GM18517 (cell line): ENCODE results near the gene SGO2.
"Not testable (repeated sequence)": the region's sequence is repeated elsewhere in the genome, so short reads cannot be mapped to it uniquely, and the experiment has no call there.

ENCODE experiments used
- ATAC-seq: cut with Tn5 transposase; IDR thresholded peaks from one replicate; pipeline ENCODE4 v1.9.1; 2021; ENCODE audit warnings: mild to moderate bottlenecking, moderate library complexity; ENCODE audit not compliant: unreplicated experiment

SGO2 gene

DNA sequence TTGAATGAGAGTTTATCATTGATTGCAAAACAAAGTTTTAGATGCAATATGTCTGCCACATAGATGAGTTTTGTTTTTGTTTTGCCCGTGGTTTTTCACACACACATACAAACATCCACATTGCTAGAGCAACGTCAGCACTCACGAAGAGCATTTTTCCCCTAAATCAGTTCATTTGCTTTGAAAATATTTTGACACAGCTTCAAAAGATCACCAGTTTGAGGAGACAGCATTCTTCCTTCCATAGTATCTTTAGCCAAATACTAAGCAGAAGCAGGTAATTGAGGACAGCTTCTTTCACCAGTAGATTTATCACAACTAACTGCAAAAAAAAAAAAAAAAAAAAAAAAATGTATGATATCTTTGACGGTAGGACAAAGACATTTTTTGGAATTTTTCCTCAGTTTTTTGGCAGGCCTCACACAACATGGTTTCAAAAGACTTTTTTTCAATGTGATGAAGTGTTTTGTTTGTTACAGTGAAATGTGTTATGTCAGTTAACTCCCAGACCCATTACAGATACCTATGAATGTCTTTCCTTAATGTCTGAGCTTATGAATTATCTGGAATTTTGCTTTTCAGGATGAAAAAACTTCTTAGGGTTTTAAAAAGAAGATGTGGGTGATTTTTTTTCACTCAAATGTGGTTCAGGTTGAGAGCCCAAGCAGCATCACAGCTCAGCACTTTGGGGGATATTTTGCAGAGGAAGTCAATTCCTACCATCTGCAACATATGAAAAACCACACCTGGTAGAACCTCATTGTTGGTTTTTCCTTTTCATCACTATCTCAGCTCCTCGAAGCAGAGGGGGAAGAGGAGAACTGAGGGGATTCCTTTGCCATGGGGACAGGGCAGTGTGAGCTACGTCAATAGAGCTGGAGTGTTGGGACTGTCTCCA, 91.4 kb downstream of the SGO2 start:
- ATAC-seq: no peak

DNA sequence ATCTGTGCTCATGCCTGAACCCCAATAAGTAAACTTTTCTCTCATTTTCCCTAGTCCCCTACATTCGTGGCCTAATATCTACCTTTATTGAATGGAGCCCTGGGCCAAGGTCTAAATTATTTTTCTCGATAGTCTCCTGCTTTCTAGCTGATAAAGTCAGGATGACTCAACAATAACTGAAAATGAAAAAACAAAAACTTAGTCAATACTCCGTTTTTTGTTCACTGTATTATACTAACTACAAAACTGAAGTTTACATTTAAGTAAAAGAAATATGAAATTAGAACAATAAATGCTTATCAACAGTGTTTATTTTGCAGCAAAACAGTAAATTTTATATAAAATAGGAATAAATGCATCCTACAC, 92.0 kb downstream of the SGO2 start:
- ATAC-seq: no peak

DNA sequence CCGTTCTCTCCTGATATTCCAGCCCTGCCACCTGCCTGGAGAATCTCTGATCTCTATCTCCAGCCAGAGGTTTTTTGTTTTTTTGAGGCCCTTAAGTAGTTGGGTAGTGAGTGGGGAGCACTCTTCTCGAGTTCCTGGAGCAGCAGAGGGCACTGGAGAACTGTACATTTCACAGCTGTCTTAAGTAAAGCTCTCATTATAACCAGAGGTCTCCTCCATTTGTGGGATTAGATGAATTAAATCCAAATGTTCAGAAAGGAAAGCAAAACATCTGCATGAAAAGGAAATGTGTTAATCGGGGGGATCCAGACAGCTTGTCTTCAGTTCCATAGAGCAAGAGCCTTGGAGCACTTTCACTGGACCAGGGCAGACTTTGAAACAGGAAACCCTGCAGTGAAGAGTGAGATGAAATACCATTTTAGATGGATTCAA, 92.6 kb downstream of the SGO2 start:
- ATAC-seq: no peak

DNA sequence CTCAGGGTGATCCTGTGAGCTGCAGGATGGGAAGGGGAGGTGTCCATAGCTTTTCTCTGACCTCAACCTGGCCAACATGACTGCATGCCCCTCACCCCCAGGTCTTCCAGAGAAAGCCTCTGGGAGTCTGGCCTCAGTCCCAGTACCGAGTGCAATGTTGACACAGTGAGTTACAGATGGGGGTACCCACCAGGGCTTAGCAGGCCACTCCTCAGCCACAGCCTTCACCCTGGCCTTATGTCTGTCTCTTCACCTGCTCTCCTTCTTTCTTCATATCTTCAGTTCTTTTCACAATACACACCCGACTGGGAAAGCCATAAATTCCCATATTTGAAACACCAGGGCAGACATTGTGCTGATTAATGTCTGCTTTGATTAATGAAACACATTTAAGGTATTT, 93.3 kb downstream of the SGO2 start:
- ATAC-seq: no peak

DNA sequence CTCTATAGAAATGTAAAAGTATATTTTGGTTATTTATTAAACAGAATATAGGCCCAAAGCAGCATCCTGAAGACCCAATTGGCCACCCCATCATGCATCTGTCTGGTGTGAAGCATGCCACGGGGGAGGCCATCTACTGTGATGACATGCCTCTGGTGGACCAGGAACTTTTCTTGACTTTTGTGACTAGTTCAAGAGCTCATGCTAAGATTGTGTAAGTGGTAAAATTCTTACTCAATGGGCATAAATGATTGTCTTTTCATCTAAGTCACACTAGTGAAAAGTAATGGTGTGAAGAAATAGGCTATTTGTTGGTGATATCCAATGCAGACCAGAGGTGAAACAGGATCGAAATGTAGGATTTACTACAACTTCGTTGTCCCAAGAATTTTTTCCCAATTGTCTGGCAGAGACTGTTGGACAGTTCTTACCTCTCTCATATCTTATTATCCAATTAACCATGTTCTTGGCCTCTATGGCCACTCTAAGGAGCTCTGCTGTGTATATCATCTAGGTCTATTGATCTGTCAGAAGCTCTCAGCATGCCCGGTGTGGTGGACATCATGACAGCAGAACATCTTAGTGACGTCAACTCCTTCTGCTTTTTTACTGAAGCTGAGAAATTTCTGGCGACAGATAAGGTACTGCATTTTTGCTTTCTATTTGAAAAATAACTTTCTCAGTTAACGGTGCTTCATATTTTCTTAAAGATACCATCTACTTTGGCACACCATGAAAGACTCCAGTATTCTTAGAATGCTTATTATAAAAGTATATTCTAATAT, 94.8 kb downstream of the SGO2 start:
- no peak for ATAC-seq

DNA sequence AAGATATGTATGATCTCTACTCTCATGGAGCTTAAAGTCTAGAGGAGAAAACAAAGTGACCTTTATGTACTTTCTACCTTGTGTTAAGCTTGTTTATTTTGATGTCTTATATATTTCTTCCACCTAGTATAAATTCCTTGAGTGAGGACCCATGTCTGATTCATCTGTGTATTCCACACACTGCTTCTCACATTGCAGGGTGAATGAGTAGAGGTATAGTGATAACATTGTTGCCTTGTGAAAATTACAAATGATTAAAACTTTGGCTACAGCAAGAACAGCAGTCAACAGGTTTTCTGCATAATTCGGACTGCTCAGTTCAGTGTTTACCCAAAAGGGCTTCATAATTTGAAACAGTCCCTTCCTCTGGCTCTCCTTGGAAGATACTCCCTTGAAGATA, 96.1 kb downstream of the SGO2 start:
- ATAC-seq: no peak

DNA sequence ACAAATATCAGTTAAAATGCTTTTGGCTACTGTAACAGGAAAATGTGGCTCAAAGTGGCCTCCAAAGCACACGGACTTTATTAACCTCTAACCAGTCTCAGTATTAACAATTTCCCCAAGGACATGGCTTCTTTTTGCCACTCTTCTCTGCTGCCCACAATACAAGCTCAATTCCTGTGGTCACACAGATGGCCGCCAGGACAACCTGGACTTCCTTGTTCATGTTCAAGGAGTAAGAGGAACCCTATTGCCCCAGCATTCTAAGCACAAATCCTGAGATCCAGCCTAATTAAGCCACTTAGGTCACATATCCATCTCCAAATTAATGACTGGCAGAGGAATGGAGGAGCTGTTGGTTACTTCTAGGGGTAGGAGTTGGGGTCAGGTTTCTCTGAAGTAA, 98.0 kb downstream of the SGO2 start:
- ATAC-seq: no peak

DNA sequence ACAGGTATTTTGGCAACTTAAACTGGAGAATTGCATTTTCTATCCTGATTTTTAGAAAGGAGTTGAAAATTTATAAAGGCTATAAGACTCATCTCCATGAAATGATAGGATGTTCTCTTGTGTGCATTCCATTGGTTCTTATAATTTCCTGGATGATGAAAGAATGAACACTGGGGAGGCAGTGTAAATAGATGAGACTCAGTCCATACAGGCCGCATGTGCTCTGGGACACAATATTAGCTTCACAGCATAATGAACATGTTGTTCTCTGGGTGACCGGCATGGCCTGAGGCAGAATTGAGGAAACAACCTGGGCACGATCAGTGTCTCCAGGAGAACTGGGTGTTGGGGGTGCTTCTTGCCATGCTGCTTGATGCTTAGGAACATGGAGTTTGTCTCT, 98.7 kb downstream of the SGO2 start:
- ATAC-seq: no peak

DNA sequence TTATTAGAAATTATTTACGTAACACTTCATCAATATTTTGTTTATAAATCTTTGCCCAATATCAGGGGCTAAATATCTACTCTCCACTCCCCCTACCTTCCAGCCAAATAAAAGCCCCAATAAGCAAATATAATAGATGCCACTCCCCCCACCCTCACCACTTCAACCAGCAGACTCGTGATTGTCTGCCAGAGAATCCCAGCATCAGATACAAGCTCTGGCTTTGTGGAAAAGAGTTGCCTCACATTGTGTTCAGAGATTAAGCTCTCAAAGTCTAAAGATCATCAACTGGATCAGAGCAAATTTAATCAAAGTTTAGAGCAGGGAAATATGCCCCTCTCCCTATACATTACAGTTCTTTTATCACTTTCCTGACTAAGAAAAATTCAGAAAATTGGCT, 99.3 kb downstream of the SGO2 start:
- no peak for ATAC-seq

DNA sequence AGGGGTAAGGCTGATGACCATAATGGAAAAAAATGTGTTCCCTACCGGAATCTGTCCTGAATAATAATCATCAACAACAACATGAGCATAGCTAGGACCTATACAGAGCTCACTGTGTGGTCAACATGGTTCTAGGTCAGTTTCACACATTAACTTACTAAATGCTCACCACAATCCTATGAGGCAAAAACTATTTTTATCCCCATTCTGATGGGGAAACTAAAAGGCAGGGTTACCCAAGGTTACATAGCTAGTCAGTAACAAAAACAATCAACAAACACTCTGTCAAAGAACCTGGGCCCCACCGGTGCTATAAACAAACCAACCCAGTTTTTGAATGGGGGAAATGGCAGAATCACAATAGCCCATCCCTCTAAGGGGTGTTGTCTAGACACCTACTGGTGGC, 100.0 kb downstream of the SGO2 start:
- ATAC-seq: no peak

DNA sequence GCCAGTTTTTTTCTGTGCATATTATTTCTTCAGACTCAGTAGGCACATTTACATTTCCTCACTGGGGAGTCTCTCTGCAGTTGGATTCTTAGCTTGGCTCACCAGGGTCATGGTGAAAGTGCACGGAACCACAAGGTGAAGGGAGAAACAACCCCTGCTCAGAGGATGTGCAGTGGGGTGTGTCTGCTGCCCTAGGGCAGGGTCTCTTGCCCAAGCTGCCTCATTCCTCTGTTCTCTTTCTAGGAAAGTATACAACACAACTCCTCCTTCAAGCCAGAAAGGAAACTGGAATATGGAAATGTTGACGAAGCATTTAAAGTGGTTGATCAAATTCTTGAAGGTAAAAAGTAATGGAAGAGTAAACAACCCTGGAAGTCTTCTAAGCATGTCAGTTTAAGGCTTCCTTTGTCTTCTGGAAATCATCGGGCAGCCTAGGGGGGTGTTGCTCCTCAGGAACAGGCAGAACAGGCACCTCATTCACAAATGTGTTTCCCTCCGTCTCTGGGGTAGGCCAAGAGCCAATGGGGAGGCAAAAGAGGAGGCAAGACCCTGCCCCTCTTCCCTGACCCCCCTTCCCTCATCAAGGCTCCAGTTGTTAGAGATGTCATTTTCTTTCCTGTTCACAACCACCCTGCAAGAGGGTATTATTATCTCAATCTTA, 101.2 kb downstream of the SGO2 start:
- no peak for ATAC-seq

DNA sequence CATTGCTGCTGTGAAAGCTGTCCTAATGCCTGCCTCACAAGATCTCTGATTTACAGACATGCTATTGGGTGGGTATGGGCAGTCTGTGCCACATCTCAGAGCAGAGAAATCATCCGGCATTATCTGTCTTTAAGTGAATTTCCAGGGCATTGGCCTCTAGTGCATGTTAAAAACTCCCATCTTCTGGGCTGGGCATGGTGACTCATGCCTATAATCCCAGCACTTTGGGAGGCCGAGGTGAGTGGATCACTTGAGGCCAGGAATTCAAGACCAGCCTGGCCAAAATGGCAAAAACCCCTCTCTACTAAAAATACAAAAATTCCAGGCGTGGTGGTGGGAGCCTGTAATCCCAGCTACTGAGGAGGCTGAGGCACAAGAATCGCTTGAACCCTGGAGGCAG, 102.5 kb downstream of the SGO2 start:
- not testable (repeated sequence) for ATAC-seq

DNA sequence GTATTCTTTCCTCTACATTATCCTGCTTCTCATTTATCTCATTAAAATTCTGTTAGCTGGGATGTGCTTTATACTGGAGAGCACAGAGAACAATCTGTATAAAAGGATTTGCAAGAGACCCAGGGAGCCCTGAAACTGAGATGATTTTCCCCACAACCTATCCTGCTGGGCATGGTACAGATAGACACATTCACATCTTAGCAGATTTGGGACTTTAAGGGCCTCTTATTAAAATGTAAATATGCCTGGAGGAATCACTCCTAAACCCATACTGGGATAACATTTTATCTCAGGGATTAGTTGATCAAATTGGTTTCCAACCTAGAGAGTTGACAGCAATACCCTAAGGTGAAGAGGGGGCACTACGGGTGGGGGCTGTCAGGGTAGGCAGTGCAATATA, 105.3 kb downstream of the SGO2 start:
- ATAC-seq: no peak
